ENCODE data around the gene RESP18.

RESP18 gene

GRCh38 chr2:219332542-219332941, at the start of gene RESP18:
TSS of gene RESP18 (minus strand) at chr2:219332744.
- no peak for DNase-seq

- DNase-seq = no peak
Measured at GRCh38 chr2:219381448-219381847, 48.9 kb upstream of the RESP18 start.

DNA sequence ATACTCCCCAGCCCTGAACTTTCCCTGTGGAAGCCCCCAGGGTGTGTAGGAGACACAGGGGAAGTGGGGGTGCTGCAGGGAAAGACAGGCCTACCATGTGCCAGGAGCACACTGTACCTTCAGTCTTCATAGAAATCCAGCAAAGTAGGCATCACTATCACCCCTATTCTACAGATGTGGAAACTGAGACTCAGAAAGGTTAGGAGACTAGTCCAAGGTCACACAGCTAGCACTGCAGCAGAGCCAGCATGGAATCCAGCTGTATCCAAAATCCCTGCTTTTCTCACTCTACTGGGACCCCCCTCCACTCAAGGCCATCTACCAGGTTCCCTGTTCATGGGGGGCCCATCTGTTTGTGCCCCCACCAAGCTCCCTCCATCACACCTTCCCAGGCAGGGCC, 48.4 kb upstream of the RESP18 start:
- no peak for DNase-seq

DNA sequence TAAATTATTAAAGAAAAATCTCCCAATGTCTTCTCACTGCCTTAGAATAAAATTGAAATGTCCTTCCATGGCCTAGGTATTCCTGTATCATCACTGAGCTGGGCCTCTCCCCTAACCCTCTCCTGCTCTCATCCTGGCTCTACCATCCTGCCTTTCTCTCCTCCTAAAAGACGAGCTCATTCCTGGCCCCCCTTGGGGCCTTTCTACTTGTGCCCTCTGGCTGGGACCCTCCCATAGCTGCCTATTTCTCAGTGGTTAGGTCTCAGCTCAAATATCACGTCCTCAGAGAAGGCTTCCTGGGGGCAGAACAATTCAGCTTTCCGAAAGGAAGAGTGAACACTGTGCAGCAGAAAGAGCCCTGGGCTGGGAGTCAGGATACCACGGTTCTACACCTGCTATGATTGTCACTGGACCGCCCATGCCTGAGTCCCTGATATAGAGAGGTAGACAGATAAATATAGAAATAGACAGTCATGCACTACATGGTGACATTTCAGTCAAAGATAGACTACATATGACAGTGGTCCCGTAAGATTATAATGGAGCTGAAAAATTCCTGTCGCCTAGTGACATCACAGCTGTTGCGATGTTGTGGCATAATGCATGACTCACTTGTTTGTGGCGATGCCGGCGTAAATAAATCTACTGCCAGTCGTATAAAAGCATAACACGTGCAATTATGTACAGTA, 45.8 kb upstream of the RESP18 start:
- no peak for DNase-seq

GRCh38 chr2:219369447-219369861, 36.9 kb upstream of the RESP18 start:
- no peak for DNase-seq

- DNase-seq = no peak
Measured at GRCh38 chr2:219368690-219369191, 36.2 kb upstream of the RESP18 start.

DNA sequence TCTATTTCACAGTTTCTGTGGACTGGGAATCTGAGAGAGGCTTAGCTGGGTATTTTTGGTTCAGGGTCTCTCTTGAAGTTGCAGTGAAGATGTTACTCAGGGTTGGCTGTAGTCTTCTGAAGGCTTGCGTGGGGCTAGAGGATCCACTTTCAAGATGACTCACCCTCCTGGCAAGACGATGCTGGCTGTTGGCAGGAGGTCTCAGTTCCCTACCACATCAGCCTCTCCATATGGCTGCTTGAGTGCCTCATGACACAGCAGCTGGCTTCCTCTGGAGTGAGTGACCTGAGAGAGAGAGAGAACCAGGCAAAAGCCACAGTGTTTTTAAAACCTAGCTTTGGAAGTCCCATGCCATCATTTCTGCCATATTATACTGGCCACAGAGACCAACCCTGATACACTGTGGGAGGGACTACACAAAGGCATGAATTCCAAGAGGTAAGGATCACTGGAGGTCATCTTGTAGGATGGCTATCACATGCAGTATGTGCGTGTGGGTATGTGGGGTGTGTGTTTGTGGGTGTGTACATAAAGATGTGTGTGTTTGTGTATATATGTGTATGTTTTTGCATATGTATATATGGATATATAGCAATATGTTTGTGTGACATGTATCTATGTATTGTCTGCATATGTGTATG, 30.1 kb upstream of the RESP18 start:
- DNase-seq = no peak

GRCh38 chr2:219362072-219362471, 29.5 kb upstream of the RESP18 start:
- no peak for DNase-seq

GRCh38 chr2:219358170-219359075, 25.9 kb upstream of the RESP18 start:
- no peak for DNase-seq

- DNase-seq = no peak
Measured at GRCh38 chr2:219356834-219357233, 24.3 kb upstream of the RESP18 start.

DNA sequence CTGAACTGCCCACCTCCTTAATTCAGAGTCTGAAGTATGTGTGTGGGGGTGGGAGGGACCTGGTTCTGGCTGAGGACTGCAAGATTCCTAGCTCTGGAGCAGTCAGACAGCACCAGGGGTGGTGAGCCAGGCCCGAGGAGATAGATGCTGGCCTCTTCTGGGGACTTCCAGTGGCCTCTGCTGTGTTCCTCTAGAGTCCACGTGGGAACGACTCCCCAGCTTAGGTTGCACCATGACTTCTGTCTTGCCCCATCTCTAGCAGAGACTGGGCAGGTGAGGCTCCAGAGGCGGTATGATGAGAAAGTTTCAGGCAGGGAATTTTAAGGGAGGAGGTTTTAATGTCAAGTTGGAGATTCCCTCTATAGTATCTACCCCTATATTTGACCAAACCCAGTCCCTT, 22.0 kb upstream of the RESP18 start:
- DNase-seq = no peak

DNA sequence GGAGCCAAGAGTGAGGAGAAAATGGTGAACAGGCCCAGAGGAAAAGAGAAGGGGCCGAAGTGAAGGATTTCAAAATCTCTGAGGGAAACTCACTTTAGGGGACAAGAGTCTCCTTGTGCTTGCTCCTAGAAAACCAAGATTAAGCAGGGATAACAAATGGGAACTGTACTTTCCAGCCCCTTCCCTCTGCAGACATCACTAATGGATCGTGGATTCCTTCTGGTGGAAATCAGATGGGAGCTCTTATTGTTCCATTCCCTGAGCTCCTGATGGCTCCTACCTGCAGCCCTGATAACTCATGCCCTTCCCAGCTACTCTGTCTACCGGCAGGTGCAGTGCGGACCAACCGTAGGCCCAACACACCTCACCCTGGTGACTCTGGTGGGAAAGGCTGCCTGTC, 20.6 kb upstream of the RESP18 start:
- DNase-seq = no peak

GRCh38 chr2:219352448-219353023, 20.0 kb upstream of the RESP18 start:
- DNase-seq = peak; percentile 72

GRCh38 chr2:219350710-219351221, 18.2 kb upstream of the RESP18 start:
- peak; percentile 24 for DNase-seq

DNA sequence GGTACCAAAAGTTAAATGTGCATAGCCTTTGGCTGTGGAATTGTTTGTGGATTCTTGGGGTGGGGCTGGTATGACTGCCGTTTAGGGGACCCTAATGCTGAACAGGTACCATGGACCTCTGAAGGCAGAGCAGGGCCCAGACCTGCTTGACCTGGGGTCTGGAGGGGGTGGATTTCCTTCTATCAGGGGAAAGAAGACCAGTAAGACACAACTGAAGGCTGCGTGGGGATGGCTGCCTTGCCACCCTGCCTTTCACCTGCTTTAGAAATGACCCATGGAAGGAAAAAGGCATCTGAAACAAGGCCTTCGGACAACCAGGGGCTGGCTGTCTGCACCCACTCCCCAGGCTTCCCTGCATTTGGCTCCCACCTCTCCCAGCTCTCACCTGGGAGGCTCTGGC, 17.7 kb upstream of the RESP18 start:
- no peak for DNase-seq

DNA sequence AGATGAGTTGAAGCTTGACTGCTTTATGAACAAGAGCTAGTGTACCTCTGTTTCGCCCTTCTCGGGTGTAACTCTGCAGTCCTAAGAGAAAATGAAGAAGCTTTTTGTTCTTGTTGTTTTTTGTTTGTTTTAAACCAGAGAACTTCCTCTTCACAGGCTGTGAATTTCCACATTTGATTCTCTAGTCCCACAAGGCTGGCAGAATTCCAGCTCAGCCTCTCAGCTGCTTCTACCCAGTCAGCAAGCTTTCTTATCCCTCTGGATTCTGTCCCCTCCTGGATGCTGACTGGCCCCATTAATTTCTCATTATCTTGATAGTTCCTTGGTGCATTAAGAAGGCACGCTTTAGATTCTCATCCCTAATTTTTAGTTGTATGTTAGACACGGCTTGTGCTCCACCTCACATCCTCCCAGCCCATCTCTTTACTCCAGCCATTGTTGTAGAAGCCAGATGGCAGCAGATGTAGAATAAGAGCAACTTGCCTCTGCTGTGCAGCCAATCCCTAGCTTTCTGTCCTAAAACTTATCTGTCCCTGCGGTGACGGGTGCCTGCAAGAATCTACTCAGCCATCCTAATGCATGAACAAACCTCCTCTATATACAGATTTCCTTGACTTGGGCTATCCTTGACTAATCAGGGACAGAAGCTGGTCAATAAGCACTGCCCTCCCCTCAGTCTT, 12.3 kb upstream of the RESP18 start:
- peak; percentile 43 for DNase-seq

- peak; percentile 77 for DNase-seq
Measured at GRCh38 chr2:219335373-219335786, 2.8 kb upstream of the RESP18 start.

DNA sequence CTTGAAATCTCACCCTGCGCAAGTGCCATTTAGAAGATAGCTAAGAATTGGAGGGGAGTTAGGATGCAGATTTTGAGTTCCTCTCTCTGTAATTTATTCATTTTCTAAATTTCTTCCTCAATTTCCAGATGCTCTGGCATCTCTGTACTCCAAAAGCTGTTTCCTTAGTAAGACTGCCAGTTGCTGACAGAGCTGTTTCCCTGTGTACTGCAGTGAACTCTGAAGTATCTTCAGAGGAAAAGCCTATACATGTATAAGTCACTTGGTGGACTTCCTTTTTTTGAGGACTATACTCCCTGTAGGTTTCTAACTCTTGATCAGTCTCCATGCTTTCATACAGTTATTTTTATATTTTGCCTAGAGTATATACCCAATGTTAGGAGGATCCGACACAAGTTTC, 1.5 kb upstream of the RESP18 start:
- DNase-seq = no peak

DNA sequence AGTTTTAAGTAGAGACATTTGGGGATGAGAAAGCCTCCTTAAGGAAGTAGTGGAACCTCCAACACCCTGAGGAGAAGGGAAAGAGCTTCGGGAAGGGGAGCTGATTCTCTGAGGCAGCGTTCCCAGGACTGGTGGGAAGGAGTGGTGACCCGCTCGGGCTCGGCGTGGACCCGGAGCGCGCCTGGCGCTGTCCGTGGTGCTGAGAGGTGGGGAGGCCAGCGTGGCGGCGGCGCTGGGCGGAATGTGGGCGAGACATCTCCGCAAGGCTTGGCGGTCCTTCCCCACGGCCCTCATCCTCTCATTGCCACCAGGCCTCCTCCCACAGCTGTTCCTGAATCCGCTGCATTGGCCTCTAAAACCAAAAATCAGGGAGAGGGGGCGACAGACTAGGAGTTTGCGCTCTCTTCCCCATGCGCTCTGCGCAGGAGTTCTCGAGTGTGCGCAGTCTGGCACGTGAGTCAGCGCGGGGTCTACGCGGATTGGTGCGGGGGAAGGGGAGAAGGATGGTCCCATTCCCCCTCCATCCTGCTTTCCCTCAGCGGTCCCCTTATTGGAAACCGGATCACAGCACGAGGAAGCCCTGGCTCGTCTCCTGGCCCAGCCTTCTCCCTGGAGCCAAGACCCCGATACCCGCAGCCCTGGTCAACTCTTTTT, 857 bp downstream of the RESP18 start:
- DNase-seq = no peak

- no peak for DNase-seq
Measured at GRCh38 chr2:219327719-219328118, 4.8 kb downstream of the RESP18 start.

GRCh38 chr2:219325657-219326315, 6.8 kb downstream of the RESP18 start:
- no peak for DNase-seq

All from NCI-H2227 treated with DMSO at 0.1 percent for 48 hours (cell line).